Fibroblast of skin of back (primary cell): ENCODE measurements around the gene PPP1R14B. TPM values are rescaled to one million over a fixed set of nuclear protein-coding genes. Genes with fewer than 3 reads are reported as not detected.

ENCODE experiments used
- DNase-seq: peaks from one replicate; pipeline ENCODE4 v3.0.0-alpha.2; 2013
- polyA plus RNA-seq, 2 experiments: library from polyadenylated mRNA; unstranded; fragments of 120-200 nt; gene quantifications; one replicate each; pipeline ENCODE4 v1.2.1, GENCODE V29; 2013; ENCODE audit not compliant: insufficient read length in 2 of 2

PPP1R14B gene, protein sequence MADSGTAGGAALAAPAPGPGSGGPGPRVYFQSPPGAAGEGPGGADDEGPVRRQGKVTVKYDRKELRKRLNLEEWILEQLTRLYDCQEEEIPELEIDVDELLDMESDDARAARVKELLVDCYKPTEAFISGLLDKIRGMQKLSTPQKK
- 435 TPM for polyA plus RNA-seq (2013, experiment 1 of 2; ENCODE audit: insufficient read length)
- 240 TPM for polyA plus RNA-seq (2013, experiment 2 of 2; ENCODE audit: insufficient read length)

DNA sequence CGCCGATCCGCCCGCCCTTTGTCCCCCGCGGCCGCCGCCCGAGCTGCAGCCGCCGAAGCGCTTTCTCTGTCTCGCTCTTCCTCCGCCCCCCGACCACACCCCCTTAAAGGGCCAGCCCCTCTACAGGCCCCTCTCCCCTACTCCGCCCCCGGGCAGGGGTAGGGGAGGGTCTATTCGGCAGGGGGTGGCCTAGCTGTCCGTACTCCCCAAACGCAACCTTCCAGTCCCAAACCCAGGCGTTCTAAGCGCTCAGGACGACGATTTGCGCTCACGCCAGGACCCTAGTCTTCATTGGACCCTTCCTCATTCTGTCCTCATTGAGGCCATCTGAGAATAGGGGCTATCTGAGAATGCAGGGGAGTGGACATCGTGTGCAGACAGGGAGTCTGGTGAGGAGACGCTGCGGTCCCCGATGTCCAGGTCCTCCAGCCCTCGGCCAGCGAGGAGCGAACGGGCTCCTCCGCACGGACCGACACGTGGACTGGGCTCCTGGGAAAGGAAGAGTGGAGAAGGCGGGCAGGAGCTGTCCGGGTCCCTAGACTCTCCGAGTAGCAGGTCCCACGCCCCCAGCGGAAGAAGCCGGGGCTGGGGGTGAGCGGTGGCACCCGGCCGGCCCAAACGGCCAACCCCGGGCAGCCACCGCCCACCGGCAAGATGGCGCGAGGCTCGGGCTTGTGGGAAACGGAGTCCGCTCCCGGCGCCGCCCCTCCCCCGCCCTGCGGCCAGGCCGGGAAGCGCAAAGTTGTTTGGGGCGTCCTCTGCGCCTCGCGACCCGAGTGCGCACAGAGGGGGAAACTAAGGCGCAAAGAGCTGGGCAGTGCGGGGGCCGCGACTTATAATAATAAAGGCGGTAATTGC lies at the start of gene PPP1R14B:
Gene PPP1R14B (minus strand): TSS at position 73 of the 858 bp plus-strand sequence. CDS start 270 bp downstream, outside the sequence.
- DNase-seq, result peak; percentile 93

DNA sequence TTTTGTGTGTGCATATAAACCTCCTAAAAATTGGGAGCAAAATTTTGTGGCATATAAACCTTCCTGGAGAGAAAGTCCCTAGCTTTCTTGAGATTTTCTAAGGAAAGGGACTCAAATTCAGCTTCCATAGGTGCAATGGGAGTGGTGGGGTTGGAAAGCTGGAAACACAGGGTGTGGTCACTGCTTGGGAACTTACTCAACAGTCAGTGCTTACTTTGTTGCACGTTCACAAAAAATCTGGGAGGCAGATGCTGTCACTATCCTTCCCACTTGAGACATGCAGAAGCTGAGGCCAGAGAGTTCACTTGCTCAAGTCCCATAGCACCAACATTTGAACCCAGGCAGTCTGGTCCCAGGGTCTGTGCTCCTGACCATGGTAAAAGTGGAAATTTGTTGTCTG lies 49.5 kb upstream of the PPP1R14B start:
- no peak for DNase-seq

DNA sequence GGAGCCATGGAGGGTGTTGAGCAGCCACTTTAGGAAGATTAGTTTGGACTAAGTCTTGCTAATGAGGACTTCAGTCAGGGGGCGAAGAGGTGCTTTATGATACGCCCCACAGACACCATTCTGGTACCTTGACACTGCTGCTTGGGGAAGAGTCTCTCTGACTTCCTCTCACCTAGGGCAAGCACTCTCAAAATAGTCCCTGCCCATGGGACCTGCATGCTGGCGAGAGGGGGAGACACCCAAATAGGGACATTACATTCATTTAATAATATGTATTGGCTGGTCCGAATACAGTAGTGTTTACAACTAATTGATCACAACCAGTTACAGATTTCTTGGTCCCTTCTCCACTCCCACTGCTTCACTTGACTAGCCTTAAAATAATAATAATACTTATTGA lies 49.0 kb upstream of the PPP1R14B start:
- no peak for DNase-seq

DNA sequence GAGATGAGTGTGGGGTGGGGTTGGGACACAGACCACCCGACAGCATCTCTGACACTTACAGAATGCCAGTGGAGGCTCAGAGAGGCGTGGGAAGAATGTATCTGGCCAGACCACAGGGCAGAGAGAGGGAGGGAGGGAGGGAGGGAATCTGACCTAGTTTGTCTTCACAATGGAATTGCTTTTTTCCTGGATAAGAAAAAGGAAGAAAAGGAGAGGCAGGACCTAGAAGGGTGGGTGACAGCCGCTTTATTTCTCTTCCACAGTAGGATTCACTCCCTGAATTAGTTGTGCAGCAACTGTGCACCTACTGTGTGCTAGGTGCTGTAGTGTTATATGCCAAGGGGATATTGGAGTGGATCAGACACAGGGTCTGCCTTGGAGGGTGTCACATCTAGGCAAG lies 48.0 kb upstream of the PPP1R14B start:
- peak; percentile 63 for DNase-seq

DNA sequence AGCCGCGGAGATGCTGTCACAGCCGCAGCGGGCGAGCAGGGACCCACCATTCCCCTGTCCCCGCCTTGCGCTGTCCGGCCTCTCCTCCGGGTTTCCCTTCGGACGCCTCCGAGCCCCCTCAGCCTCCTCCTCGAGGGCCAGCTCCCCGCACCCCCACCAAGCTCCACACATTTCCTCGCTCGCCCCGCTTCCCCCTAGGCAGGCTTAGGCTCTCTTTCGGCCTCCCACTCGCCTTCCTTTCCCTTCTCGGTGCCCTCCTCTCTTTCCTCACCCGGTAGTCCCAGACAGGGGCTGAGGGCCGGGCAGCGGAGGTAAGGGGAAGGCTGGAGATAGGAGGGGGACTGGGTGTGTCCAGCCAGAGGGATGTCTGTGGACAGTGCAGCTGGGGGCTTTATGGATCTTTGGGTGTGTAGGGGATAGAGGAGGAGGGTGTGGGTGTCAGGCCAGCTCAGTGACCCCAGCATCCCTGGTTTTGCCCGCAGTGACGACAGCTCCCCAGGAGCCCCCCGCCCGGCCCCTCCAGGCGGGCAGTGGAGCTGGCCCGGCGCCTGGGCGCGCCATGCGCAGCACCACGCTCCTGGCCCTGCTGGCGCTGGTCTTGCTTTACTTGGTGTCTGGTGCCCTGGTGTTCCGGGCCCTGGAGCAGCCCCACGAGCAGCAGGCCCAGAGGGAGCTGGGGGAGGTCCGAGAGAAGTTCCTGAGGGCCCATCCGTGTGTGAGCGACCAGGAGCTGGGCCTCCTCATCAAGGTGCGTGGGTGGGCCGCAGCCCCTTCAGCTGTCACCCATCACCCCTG lies 45.9 kb upstream of the PPP1R14B start:
- DNase-seq, result no peak

DNA sequence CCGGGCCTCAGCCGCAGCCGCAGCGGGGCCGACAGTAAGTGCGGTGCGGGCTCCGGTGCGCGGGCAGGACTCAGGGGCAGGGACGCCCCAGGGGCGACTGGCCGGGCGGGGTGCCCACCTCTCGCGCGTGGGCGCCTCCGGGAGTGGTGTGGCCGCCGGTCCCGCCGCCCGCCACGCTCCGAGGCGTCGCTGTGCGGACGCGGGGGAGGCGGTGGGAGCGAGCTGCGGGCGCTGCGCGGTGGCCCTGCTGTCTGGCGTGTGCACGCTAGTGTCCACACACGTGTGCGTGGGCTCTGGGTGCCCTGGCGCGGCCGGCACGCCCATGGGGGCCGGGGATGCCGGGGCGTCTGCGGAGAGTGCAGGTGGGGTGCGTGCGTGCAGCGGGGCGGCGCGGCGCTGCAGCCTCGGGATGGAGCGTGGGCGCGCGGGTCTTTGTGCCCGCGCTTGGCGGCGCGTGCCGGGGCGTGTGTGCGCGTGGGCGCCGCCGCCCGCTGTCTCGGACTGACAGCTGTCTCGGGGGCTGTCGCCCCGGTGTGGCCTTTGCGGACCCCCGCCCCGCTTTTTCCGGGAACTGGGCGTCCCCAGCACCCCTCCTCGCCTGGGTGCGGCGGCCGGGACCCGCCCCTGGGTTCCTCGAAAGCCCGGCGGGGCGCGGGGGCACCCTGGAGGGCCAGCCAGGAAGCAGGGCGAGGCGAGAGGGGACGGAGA lies 45.2 kb upstream of the PPP1R14B start:
- DNase-seq, result no peak

DNA sequence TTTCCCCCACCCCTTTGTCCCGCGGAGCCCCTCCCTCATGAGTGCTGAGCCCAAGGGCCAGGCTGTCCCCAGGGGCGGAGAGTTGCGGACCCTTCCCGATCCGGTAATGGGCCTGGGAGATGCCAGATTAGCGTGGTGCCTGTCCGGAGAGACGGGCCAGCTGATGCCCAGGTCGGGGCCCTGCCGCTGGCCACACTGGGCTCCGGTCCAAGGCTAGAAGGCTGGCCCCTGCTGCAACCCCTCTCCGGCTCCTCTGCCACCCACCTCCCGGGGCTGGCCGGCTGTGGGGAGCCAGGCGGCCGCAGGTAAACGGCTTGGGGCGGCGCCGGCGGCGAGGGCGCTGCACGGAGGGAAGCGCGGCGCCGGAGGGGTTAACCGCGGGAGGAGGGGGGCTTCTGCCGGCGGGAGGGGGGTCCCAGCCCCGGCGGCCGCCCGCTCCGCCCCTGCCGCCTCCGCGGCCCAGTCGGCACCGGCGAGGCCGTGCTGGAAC lies 44.6 kb upstream of the PPP1R14B start, which contains the start of gene KCNK4:
Gene KCNK4 (plus strand): TSS at position 41 of the 490 bp plus-strand sequence. CDS start 1,717 bp downstream, outside the sequence.
- DNase-seq, result no peak

DNA sequence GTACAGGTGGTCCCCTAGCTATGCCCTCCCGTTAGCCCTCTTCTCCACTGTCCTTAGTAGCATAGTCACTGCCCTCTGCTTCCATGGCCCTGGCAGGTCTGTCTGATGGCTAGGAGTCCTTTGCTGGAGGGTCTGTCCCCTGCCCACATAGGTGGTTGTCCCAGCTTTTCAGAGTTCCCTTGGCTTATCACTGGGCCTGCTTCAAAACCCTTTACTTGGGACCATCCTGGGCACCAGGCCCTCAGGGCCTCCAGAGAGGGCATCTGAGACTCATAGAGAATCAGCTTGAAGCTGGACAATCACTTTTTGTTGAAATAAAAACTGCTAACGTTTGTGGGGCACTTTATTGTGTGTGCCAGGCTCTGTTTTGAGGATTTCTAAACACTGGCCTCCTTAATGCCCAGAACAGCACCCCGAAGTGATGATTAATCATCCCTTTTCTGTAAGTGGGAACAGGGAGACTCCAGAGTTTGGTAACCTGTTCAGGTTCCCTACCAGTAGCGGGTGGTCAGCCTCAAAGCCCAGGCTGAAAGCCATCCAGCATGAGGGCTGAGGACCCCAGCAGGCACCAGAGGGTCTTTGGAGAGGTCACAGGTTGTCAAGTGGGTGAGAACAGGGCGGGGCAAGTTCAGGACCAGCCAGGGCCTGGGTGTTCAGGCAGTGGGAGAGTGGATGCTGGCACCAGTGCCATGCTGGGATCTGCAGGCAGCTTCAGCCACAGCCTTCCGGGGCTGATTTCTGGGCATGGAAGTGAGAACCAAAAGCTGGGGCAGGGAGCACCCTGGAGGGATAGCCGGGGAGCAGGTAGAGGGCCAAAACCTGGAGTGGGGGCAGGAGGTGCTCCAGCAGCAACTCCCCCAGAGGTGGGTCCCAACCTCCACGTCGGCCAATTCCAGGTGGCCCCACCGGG lies 43.9 kb upstream of the PPP1R14B start:
- DNase-seq, result no peak

DNA sequence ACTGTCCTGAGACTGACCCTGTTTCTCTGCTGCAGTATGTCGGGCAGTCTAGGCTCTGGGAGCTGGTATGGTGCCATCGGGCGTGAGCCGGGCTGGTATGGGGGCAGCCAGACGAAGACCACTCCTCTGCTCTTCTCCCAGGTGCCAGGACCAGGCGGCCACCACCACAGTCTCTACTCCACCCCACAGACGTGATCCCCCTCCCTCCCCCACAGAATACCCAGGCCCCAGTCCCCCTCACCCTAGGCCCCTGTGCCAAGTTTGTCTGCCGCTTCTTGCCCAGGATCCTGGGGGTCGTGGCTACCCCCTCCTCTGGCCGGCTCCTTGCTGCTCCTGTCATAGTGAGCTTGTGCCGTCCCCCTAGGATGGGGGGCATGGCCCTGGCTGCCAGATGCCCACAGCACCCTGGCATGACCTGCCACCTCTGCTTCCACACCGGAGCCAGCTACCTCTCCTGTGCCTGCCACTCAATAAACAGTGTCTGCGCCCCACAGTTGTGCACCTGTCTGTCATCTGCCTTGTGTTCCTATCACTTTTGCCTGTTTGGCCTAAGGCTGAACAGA lies 42.3 kb upstream of the PPP1R14B start:
- DNase-seq, result no peak

DNA sequence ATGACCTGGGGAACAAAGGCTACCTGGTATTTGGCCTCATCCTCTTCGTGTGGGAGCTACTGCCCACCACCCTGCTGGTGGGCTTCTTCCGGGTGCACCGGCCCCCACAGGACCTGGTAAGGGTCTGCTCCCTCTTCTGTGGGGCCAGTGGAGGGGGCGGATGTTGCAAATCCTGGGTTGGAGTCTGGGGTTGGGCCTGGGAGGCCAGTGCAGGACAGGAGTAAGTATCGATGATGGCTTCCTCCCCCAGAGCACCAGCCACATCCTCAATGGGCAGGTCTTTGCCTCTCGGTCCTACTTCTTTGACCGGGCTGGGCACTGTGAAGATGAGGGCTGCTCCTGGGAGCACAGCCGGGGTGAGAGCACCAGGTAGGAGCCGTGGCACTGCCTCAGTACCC lies 41.6 kb upstream of the PPP1R14B start:
- DNase-seq, result no peak

DNA sequence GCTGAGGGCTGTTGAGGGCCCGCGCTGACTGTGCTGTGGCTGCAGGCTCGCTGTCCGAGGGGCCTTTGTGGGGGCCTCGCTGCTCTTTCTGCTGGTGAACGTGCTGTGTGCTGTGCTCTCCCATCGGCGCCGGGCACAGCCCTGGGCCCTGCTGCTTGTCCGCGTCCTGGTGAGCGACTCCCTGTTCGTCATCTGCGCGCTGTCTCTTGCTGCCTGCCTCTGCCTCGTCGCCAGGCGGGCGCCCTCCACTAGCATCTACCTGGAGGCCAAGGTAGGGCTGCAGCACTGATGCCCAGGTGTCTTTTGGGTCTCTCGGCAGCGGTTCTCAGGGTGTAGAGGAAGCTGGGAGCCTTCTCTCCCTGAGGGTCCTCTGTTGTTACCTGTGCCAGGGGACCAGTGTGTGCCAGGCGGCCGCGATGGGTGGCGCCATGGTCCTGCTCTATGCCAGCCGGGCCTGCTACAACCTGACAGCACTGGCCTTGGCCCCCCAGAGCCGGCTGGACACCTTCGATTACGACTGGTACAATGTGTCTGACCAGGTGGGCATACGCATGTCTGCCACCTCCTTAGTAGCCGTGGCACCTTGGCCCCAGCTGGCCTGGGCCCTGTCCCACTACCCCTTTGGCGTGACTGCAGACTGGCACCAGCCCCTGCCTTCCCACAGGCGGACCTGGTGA lies 41.1 kb upstream of the PPP1R14B start:
- DNase-seq, result no peak

DNA sequence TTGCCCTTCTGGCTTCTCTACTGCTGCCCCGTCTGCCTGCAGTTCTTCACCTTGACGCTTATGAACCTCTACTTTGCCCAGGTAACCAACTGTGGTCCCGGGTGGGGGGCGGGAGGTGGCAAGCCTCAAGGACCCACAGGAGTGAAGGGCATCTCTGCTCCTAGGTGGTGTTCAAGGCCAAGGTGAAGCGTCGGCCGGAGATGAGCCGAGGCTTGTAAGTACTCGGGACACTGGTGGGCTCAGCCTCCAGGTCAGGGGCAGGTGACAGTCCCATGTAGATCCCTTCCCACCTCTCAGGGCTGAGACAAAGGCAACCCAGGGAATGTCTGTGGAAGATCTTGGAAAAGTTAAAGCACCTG lies 40.0 kb upstream of the PPP1R14B start:
- DNase-seq, result no peak

DNA sequence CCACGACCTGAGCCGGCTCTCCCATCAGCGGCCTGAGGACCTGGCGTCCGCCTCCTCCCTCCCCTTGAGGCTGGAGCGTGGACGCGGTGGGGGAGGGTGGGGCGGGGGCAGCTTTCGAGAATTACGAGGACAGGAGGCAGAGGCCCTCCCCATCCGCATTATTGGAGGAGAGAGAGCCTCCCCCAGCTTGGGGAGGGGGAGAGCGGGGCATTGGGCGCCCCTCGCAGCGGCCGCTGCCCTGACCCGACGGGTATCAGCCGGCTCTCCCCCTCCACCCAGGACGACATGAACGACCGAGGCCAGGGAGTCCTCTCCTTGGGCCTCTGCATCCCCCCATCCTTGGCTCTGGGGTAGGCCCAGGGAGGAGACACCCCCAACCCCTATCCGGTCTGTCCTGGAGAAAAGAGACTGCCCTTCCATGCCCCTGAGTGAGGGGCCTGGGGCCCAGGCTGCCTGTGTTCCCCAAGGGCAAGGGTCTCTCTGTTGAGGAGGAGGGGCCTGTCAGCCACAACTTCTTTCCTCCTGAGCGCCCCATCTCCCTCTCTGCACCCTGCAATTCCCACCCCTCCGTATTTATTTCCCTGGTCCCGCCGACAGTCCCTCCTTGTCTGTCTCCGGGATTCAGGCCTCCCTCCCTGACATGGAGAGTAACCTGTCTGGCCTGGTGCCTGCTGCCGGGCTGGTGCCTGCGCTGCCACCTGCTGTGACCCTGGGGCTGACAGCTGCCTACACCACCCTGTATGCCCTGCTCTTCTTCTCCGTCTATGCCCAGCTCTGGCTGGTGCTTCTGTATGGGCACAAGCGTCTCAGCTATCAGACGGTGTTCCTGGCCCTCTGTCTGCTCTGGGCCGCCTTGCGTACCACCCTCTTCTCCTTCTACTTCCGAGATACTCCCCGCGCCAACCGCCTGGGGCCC lies 39.4 kb upstream of the PPP1R14B start:
- DNase-seq, result no peak

DNA sequence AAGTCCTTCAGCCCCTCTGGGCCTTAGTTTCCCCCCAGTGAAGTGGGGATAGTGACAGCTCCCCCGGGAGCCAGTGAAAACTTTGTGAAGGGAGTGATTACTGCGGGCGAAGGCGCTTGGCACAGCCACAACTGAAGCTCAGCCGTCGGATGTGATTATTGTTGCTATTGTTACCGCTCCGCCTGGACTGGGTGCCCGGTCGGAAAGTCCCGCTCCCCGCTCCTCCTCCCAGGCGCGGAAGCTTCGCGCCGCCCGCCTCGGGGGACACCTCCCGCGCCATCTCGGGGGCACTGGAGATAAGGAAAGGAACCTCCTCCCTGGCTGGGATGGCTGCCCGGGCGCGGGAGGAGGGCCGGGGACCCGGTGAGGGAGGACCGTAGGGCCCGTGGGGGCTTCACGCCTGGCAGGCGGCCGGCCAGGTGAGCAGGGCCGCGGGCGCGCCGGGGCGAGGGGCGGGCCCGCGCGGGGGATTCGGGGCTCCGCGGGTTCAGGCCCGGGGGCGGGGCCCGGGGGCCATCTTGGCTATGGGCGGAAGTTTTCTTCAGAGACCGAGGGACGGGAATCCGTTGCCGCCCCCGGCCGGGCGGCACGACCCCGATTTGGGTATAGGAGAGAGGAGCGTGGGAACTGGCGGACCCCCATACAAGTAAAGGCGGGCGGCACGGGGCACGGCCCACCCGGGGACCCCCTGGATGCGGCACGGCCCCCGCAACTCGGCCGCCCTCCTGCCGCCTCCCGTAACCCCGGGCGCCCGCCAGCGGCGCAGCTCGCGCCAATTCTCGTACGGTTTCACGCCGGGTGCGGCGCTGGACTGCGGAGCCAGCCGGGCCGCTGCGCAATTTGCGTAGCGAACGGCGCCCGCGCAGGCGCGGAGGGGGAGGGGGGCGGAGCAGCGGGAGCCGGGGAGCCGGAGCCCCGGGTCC lies 38.5 kb upstream of the PPP1R14B start, which contains the start of gene GPR137:
Gene GPR137 (plus strand): TSS at position 887 of the 923 bp plus-strand sequence. CDS start 677 bp downstream, outside the sequence.
- peak; percentile 72 for DNase-seq

DNA sequence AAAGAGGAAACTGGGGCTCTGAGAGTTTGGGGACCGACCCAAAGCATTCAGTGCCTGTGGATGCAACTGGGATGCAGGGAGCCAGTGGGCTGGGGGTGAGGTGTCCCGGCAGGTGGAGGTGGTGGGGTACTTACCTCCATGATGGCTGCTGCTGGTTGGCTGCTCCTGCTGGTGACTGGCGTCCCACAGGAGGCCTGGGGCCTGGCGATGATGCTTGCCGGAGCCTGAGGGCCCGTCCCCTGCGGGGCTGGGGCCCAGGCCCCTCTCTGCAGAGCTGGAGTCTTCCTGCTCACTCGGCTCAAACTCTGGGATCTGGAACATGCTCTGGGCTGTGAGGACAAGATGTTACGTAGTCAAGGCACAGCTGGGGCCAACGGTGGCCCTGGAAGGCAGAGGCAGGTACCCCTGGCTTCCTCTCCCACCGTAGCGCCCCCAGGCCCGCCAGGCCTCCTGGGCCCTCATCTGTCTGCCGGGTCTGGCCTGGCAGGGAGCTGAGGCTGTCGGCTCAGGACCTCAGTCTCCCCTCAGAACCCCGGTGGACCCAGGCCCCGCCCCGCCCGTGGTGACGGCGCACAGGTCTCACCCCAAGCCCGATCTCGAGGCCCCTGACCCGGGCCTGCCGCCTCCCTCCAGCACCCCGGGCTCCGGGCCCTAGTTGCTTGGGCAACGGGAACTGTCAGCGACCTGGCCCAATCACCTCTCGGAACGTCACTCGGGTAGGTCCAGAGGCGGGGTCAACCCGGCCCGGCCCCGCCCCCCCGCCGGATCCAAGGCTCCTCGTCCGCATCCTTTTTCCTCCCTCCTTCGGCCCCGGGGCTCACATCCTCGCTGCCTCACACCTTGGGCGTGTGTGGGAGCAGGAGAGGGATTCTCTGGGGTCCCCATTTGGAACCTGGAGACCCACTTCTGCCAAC lies 37.6 kb upstream of the PPP1R14B start, which contains the start of gene BAD:
Gene BAD (minus strand): TSS at position 618 of the 914 bp plus-strand sequence. CDS start 297 bp downstream, at position 321.
- peak; percentile 92 for DNase-seq

DNA sequence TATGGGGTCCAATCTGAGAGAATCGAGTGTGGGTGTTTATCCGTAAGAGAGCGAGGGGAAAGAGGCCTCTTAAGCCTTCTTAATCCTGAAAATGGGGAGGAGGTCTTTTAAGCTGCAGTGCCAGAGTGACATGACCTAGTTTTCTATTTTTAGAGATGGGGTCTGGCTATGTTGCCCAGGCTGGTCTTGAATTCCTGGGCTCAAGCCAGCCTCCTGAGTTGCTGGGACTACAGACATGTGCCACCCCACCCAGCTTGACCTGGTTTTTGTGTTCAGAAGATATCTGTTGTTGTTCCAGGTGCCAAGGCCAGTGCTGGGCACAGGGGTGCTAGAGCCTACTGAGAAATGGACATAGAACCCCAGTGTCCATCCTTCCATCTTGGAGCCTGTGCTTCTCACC lies 36.3 kb upstream of the PPP1R14B start:
- DNase-seq, result no peak
